ENCODE data around the gene AGPAT2. TPM values are rescaled to one million over a fixed set of nuclear protein-coding genes. Genes with fewer than 3 reads are reported as not detected.
"Not testable (repeated sequence)": the region's sequence is repeated elsewhere in the genome, so short reads cannot be mapped to it uniquely, and the experiment has no call there.

AGPAT2 gene
- total RNA-seq, 2 donors from 2014 or later: 7.7 to 8.5 TPM

DNA sequence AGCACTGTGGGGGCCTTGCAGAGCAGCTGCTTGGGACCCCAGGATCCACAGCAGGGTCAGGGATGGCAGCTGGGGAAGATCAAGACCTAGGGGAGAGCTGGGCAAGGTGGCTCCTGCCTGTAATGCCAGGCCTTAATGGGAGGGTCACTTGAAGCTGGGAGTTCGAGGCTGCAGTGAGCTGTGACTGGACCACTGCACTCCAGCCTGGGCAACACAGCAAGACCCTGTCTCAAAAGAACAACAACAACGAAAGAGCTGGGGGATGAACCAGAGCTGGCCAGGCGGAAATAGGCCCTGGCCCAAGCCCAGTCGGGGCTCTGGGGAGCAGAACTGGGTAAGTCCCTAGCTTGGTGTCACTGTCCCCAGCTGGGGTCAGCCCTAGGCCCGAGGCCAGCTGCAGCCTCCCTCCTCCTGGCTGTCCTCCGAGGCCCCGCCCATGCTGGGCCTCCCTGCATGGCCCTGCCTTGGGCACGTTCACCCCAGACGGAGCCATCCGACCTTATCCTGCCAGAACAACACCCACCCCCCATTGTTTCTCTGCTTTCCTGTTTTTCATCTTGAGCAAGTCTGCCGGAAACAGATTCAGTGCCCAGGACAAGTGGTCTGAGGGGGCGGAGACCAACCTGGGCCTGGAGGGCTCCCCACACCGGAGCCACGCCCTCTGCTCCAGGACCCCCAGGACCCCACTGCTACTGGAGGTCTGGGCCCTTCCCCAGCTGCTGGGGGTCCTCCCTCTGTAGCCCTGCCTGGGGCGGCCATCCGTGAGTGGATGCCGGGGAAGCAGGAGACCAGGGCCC is 27.0 kb upstream of the AGPAT2 start:
- no peaks in the 10 kb centered on the region for H3K9me3 ChIP-seq (ENCODE audit: control insufficient read depth, low read length, poor library complexity, severe bottlenecking)
- Mint-ChIP-seq H3K4me1 (peaks cover 4% of the 10 kb centered on the region), H3K27ac (no peak overlapping the region), H3K36me3 (ENCODE audit: low read depth) (peaks cover 2% of the 10 kb centered on the region), H3K27me3 (peaks cover 35% of the 10 kb centered on the region), H3K4me3 (no peak overlapping the region)
- ATAC-seq (no peak), DNase-seq (no peak)

DNA sequence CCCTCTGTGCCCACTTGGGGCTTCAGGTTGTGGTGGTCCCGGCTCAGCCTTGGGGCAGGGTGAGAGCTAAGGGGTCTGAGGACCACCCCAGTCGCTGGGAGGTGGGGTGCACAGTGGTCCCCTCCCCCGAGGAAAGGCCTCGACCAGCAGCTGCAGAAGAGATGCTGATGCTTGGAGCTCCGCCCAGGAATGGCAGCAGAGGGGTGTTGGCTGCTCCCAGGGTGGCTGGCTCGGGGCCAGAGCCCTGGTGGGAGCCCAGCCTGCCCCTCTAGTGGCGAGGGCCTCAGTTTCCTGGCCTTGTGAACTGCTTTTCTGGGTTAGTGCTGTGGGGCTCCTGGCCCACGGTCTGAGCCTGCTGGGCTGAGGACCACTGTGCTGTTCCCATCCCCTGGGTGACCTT is 26.3 kb upstream of the AGPAT2 start:
- ATAC-seq (no peak), DNase-seq (no peak)
- Mint-ChIP-seq H3K4me3 (peak overlapping the region; percentile 45), H3K27ac (no peak overlapping the region), H3K4me1 (peaks cover 4% of the 10 kb centered on the region), H3K36me3 (ENCODE audit: low read depth) (peaks cover 2% of the 10 kb centered on the region), H3K27me3 (peaks cover 38% of the 10 kb centered on the region)
- H3K9me3 ChIP-seq (ENCODE audit: control insufficient read depth, low read length, poor library complexity, severe bottlenecking): no peaks in the 10 kb centered on the region

DNA sequence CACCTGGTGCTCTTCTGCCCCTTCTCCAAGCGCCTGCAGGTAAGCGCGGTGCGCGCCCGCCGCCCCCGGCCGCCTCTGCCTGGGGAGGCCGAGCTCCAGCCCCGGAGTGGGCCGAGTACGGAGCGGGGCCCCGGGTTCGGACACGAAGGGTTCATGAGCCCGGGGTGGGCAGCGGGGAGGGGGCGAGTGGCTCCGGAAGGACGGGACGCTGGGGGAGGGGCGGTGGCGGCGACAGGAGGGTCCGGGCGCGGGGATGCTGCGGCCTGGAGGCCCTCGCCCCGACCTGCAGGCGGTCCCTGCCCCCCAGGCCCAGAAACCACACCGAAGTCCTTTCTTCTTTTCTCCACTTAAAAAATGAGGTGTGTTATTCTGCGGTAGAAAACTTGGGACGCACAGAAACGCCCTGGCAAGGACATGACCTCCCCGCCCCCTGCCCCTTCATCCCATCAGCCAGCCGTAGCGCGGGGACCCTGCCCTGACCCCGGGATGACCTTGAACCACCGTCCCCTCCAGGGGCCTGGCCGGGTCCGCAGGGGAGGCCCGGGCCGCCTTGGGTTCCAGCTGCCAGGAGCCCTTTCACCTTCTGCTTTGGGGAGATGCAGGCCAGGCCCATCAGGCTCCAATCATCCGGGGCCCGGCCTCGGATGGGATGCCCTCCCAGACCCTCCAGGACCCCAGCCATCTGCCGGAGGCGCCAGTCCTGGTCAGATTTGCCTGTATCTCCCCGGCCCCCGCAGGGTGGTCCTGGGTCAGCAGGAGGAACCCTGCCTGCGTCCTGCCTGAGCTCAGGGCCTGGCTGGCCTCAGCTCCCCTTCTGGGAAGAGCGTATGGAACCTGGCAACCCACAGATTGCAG is 25.7 kb upstream of the AGPAT2 start:
- Mint-ChIP-seq H3K36me3 (ENCODE audit: low read depth) (peaks cover 2% of the 10 kb centered on the region), H3K27ac (no peak overlapping the region), H3K4me1 (peaks cover 4% of the 10 kb centered on the region), H3K4me3 (peak overlapping the region; percentile 45), H3K27me3 (peaks cover 44% of the 10 kb centered on the region)
- no peak for ATAC-seq
- H3K9me3 ChIP-seq (ENCODE audit: control insufficient read depth, low read length, poor library complexity, severe bottlenecking): no peaks in the 10 kb centered on the region
- no peak for DNase-seq

DNA sequence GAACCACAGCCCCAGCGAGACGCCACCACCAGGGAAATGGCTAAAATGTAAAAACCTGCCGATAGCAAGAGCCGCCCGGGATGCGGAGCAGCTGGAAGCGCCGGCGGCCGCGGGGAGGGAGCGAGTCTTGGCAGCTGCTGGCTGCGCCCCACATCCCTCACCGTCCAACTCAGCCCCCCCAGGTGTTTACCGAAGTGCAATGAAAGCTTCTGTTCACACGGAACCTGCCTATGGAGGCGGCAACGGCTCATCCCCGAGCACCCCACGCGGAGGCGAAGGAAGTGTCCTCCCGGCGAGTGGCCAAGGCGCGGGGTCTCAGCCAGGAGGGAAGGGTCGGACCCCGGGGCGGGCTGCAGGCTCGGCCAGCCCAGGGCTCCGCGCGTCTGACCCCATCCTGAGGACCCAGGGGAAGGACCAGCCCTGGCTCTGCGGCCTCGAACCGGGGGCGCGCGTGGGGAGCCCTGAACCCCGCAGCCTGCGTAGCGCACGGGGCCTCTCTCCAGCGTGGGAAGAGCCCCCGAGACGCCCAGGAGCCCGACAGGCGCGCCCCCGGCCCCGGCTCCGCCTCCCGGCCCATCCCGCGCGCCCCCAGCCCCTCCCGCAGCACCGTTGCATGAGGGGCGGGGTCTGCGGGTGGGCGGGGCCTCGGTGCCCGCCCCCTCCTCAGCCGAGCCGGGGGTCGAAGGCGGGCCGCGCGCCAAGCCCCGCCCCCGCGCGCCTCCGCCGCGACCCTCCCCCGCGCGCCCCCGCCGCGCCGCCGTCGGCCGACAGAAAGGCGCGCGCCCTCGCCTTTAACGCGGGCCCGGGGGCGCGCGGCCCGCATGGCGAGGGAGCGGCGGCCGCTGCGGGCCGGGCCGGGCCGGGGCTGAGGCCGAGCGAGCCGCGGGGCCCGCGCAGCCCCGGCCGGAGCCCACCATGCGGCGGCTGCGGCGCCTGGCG is 24.8 kb upstream of the AGPAT2 start, which contains the start of gene DIPK1B:
TSS of gene DIPK1B (plus strand) at position 822 of the 939 bp plus-strand sequence. CDS start at position 916, 94 bp downstream.
- DNase-seq (no peak), ATAC-seq (peak; percentile 50)
- Mint-ChIP-seq H3K4me3 (peak within 1 kb of the TSS; percentile 83), H3K36me3 (ENCODE audit: low read depth) (peaks cover 2% of the 10 kb centered on the region), H3K4me1 (peaks cover 4% of the 10 kb centered on the region), H3K27me3 (peaks cover 44% of the 10 kb centered on the region), H3K27ac (no peak within 1 kb of the TSS)
- H3K9me3 ChIP-seq (ENCODE audit: control insufficient read depth, low read length, poor library complexity, severe bottlenecking): no peaks in the 10 kb centered on the region

DNA sequence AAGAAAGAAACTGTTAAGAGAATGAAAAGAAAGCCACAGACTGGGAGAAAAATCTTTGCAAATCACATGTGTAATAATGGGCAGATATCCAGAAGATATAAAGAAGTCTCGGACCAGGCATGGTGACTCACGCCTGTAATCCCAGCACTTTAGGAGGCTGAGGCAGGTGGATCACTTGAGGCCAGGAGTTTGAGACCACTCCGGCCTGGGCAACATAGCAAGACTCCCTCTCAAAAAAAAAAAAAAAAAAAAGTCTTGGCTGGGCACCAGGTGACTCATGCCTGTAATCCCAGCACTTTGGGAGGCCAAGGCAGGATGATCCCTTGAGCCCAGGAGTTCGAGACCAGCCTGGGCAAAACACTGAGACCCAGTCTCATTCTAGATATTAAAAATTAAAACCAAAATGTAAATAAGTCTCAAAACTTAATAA is 24.0 kb upstream of the AGPAT2 start:
- Mint-ChIP-seq H3K27me3 (peaks cover 44% of the 10 kb centered on the region), H3K4me3 (peak overlapping the region; percentile 83)
- not testable (repeated sequence) for H3K9me3 ChIP-seq (ENCODE audit: control insufficient read depth, low read length, poor library complexity, severe bottlenecking); ATAC-seq; DNase-seq; H3K4me1 Mint-ChIP-seq; H3K27ac Mint-ChIP-seq; H3K36me3 Mint-ChIP-seq (ENCODE audit: low read depth)

DNA sequence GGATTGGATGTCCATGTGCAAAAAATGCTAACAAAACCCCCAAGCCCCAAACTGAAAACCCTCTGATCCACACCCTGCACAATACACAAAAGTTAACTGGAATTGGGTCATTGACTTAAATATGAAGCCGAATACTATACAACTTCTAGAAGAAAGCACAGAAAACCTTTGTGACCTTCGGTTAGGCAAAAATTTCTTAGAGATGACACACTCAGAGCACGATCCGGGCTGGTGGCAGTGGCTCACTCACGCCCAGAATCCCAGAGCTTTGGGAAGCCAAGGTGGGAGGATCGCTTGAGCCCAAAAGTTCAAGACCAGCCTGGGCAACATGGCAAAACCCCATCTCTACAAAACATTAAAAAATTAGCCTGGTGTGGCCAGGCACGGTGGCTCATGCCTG is 23.3 kb upstream of the AGPAT2 start:
- H3K4me3 Mint-ChIP-seq: no peak overlapping the region
- DNase-seq (no peak), ATAC-seq (no peak)
- peaks cover 4% of the 10 kb centered on the region for H3K4me1 Mint-ChIP-seq
- H3K9me3 ChIP-seq (ENCODE audit: control insufficient read depth, low read length, poor library complexity, severe bottlenecking): no peaks in the 10 kb centered on the region
- H3K36me3 Mint-ChIP-seq (ENCODE audit: low read depth): peaks cover 2% of the 10 kb centered on the region
- peaks cover 45% of the 10 kb centered on the region for H3K27me3 Mint-ChIP-seq
- H3K27ac Mint-ChIP-seq: no peak overlapping the region

DNA sequence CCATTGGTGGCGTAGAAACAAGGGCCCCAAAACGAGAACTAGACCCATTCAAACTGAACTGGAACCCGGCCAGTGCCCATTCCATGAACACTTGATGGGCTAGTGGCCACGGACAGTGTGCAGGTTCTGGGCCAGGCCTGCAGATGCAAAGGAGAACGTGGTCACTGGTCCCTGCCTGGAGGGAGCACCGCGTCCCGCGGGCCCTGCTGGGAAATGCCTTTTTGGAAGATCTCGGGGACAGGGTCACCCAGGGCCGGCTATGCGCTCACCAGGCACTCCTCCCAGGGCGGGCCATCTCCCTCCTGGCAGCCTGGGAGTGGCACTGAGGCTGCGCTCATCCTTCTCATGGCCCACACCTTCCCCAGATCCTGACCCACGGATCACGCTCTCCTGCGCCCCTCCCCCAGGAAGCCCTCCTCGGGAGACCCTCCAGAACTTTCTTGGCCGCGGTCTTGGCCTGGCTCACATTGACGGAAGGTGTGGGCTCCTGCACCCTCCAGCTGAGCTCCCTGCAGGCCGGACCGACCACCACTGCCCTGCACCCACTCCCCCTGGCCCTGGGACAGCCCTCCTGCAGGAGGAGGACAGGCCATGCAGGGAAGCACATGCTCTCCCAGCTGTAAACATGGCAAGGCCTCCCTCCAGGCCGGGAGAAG is 22.3 kb upstream of the AGPAT2 start:
- DNase-seq (no peak), ATAC-seq (no peak)
- peaks cover 4% of the 10 kb centered on the region for H3K4me1 Mint-ChIP-seq
- peaks cover 2% of the 10 kb centered on the region for H3K36me3 Mint-ChIP-seq (ENCODE audit: low read depth)
- no peak overlapping the region for H3K27ac Mint-ChIP-seq
- peaks cover 48% of the 10 kb centered on the region for H3K27me3 Mint-ChIP-seq
- H3K9me3 ChIP-seq (ENCODE audit: control insufficient read depth, low read length, poor library complexity, severe bottlenecking): no peaks in the 10 kb centered on the region
- no peak overlapping the region for H3K4me3 Mint-ChIP-seq

DNA sequence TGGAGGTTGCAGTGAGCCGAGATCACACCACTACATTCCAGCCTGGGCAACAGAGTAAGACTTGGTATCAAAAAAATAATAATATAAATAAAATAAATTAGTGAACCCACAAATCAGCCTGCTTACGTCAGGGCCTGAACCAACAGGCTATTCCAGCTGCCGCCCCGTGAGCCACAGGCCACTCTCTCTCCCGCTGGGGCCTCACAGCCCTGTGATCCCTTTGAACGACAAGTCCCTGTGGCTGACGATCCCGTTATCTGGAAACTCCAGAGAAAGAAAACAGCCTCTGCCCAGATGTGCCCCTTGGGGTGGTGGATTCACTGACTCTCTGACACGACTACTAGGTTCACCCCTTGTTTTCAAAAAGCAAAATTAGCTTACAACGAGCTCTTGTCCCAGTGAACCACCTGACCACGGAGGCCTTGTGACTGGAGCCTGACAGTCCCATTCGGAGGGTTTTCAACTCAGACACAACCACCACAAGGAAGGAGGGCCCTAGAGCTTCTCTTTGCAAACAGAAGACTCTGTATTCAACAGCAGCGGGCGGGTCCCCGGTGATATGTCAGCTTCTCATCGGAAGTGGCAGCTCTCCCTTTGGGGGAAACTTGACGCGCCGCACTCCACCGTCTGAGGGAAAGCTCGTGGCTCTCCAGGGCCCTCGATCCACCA is 20.7 kb upstream of the AGPAT2 start:
- ATAC-seq (no peak), DNase-seq (no peak)
- no peak overlapping the region for H3K4me3 Mint-ChIP-seq
- no peak overlapping the region for H3K27ac Mint-ChIP-seq
- no peaks in the 10 kb centered on the region for H3K36me3 Mint-ChIP-seq (ENCODE audit: low read depth)
- no peaks in the 10 kb centered on the region for H3K9me3 ChIP-seq (ENCODE audit: control insufficient read depth, low read length, poor library complexity, severe bottlenecking)
- peaks cover 34% of the 10 kb centered on the region for H3K27me3 Mint-ChIP-seq
- H3K4me1 Mint-ChIP-seq: peaks cover 4% of the 10 kb centered on the region

DNA sequence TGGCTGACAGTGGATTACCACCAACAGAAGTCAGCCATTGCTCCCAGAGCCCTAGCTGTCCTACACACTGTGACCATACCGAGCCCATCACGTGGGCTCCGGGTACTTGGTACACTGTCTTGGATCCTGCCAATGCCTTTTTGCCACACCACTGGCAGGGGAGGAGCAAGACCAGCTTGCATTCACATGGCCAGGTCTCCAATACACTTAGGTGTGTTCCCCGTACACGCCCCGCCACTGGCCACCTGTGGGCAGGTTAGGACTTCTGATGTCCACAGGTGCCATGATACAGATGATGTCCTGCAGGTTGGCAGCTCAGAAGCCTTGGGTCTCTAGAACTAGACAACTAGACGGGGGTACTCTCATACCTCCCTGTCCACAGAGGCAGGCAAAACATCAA is 19.8 kb upstream of the AGPAT2 start:
- ATAC-seq (no peak), DNase-seq (no peak)
- Mint-ChIP-seq H3K4me3 (no peak overlapping the region), H3K27ac (no peak overlapping the region), H3K4me1 (peaks cover 4% of the 10 kb centered on the region), H3K36me3 (ENCODE audit: low read depth) (no peaks in the 10 kb centered on the region), H3K27me3 (peaks cover 34% of the 10 kb centered on the region)
- no peaks in the 10 kb centered on the region for H3K9me3 ChIP-seq (ENCODE audit: control insufficient read depth, low read length, poor library complexity, severe bottlenecking)

DNA sequence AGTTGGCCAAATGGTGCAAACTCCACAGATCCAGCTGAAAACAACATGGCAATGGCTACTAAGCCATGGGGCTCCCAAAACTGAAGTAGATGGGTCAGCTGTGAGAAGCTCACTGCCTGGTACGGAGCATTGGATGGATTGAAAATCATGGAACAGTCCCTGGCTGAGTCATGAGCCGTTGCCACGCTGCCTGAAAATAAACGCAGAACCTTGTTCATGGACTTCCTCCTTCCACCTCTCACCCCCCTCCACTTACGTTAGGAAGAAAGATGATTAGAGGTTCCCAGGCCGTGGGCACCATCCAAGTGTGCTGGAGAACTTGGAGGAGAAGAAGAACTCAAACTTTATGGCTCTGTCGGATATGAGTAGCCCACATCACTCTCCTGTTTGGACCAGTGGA is 18.3 kb upstream of the AGPAT2 start:
- H3K36me3 Mint-ChIP-seq (ENCODE audit: low read depth): no peaks in the 10 kb centered on the region
- peaks cover 8% of the 10 kb centered on the region for H3K4me1 Mint-ChIP-seq
- no peaks in the 10 kb centered on the region for H3K9me3 ChIP-seq (ENCODE audit: control insufficient read depth, low read length, poor library complexity, severe bottlenecking)
- DNase-seq (no peak), ATAC-seq (no peak)
- peak overlapping the region; percentile 56 for H3K27ac Mint-ChIP-seq
- H3K27me3 Mint-ChIP-seq: peaks cover 32% of the 10 kb centered on the region
- no peak overlapping the region for H3K4me3 Mint-ChIP-seq

DNA sequence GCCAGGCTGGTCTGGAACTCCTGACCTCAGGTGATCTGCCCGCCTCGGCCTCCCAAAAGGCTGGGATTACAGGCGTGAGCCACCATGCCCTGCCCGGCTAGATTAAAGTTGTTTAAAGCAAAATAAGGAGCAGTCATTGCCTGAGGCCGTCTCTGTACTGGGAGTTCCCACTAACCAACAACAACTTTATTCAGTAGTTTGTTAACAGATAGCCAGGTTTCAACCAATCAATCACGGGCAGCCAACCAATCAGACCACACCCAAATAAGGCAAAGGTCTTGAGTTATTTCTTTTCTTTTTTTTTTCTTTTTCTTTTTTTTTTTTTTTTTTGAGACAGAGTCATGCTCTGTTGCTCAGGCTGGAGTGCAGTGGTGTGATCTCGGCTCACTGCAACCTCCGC is 17.5 kb upstream of the AGPAT2 start:
- H3K36me3 Mint-ChIP-seq (ENCODE audit: low read depth); H3K9me3 ChIP-seq (ENCODE audit: control insufficient read depth, low read length, poor library complexity, severe bottlenecking); DNase-seq; H3K27ac Mint-ChIP-seq; H3K4me1 Mint-ChIP-seq; H3K4me3 Mint-ChIP-seq; ATAC-seq: not testable (repeated sequence)
- H3K27me3 Mint-ChIP-seq: peaks cover 28% of the 10 kb centered on the region

DNA sequence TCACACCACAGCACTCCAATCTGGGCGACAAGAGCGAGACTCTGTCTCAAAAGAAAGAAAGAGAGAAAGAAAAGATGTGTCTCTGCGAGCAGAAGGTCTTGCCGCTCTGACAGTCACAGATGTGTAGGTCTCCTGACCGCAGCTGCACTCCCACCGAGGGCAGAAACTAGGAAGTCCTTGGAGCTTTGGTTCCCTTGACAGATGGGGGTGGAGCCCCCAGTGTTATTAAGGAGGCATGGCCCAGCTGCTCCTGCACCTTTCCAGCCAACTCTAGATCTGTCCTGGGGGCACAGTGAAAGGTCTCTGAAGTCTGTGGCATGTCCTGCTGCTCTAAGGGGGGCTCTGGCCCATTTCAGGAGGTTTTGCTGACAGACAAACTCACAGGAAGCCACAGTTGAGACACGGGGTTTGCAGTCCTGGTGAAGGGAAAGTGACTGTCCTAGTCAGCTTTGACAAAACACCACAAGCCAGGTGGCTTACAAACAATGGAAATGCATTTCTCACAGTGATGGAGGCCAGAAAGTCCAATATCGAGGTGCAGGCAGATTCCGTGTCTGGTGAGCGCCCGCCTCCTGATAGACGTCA is 16.1 kb upstream of the AGPAT2 start:
- Mint-ChIP-seq H3K4me3 (no peak overlapping the region), H3K4me1 (peaks cover 8% of the 10 kb centered on the region), H3K27me3 (peaks cover 23% of the 10 kb centered on the region), H3K36me3 (ENCODE audit: low read depth) (no peaks in the 10 kb centered on the region), H3K27ac (no peak overlapping the region)
- ATAC-seq (no peak), DNase-seq (no peak)
- H3K9me3 ChIP-seq (ENCODE audit: control insufficient read depth, low read length, poor library complexity, severe bottlenecking): no peaks in the 10 kb centered on the region
